Omental fat pad (tissue), 4 donors: Measurements from ENCODE around the gene CYB561. TPM values are rescaled to one million over a fixed set of nuclear protein-coding genes. Genes with fewer than 3 reads are reported as not detected.

Experiments
- ATAC-seq: fragments of 150-250 bp; one replicate; pipeline ENCODE4 v1.9.1; 2016; ENCODE audit warnings: mild to moderate bottlenecking, moderate library complexity; ENCODE audit not compliant: low FRiP score
- DNase-seq: peaks from one replicate; pipeline ENCODE4 v3.0.0-alpha.2; 2019; ENCODE audit warnings: low spot score
- CTCF ChIP-seq, 3 donors: fragments of 450-650 bp; IDR thresholded peaks; one replicate each; pipeline ENCODE4 v1.5.1; 2016 to 2017; ENCODE audit warnings: antibody characterized with exemption in 3 of 3, mild to moderate bottlenecking in 3 of 3, moderate library complexity in 2 of 3
- total RNA-seq, 4 donors: library from RNA; depleted of rRNA; stranded (reverse); fragments of >200 nt; gene quantifications; one replicate each; pipeline ENCODE4 v1.1.0, GENCODE V29; 2016

The CYB561 gene
- total RNA-seq, 4 donors from 2014 or later: 19.9 to 22.3 (median 20.5) TPM

GRCh38 chr17:63426041-63426916 is 19.8 kb downstream of the CYB561 start:
- DNase-seq (no peak), ATAC-seq (peak; percentile 18)

GRCh38 chr17:63425483-63425882 is 20.6 kb downstream of the CYB561 start:
- peak; percentile 68 for DNase-seq
- ATAC-seq: peak; percentile 79
- TF ChIP-seq CTCF (IDR thresholded peaks at IDR 0.05): peak in 2 of 3 donors; percentile 73 to 92

More at GRCh38 chr17:63426041-63426916, 19.8 kb downstream of the CYB561 start:
- no peak for TF ChIP-seq CTCF (IDR thresholded peaks at IDR 0.05)

GRCh38 chr17:63423963-63424362 is 22.1 kb downstream of the CYB561 start:
- ATAC-seq: no peak
- DNase-seq: no peak
- no peak for TF ChIP-seq CTCF (IDR thresholded peaks at IDR 0.05)

GRCh38 chr17:63423251-63423950 is 22.7 kb downstream of the CYB561 start:
- DNase-seq (no peak), ATAC-seq (no peak)
- TF ChIP-seq CTCF (IDR thresholded peaks at IDR 0.05): no peak

- no peak for TF ChIP-seq CTCF (IDR thresholded peaks at IDR 0.05)
- no peak for DNase-seq
- ATAC-seq: no peak
Observed at GRCh38 chr17:63421681-63422645, 24.1 kb downstream of the CYB561 start.

- ATAC-seq (no peak), DNase-seq (no peak)
- TF ChIP-seq CTCF (IDR thresholded peaks at IDR 0.05): no peak
Observed at GRCh38 chr17:63420868-63421680, 25.0 kb downstream of the CYB561 start.
